HCT116 (cell line): ENCODE measurements around the gene CDCA4. TPM values are rescaled to one million over a fixed set of nuclear protein-coding genes. Genes with fewer than 3 reads are reported as not detected.

Experiments used
- ATAC-seq: fragments of 200-7000 bp; cut with Tn5 transposase; 2 replicates; pipeline ENCODE4 v1.9.1; 2020; ENCODE audit warnings: mild to moderate bottlenecking, moderate library complexity
- BruUV-seq: library from RNA; stranded (reverse); fragments of 400-500 nt; replicated peaks from 2 replicates; lab custom pipeline; 2021; lab: Mats Ljungman, UMichigan
- CTCF ChIA-PET: fragments of 300-600 bp; sonication (Branson Sonifier 250); formaldehyde crosslinking; loops from one replicate; lab custom pipeline; 2021; ENCODE audit warnings: antibody characterized with exemption; lab: Charles Lee
- POLR2A ChIA-PET: fragments of 300-600, 350-600 bp; sonication (Branson Sonifier 250); formaldehyde crosslinking; loops from one replicate; lab custom pipeline; 2021; ENCODE audit warnings: antibody characterized with exemption; lab: Charles Lee
- RAD21 ChIA-PET, 2 experiments: fragments of 300-600 bp; sonication (Branson Sonifier 250); formaldehyde crosslinking; loops; one replicate each; lab custom pipeline; 2023; ENCODE audit warnings: low total read pairs in 2 of 2; ENCODE audit not compliant: uncharacterized antibody in 2 of 2, unreplicated experiment in 2 of 2, low non-redundant PET in 1 of 2; lab: Charles Lee
- DNase-seq: peaks from one replicate; pipeline ENCODE4 v3.0.0-alpha.2; 2010; ENCODE audit warnings: low read depth, low spot score
- H2AFZ ChIP-seq: fragments of 200-600 bp; shearing (Covaris generic), sonication (generic); 2 replicates; pipeline ENCODE4 v1.6.1; 2017; ENCODE audit warnings: low read depth, mixed run types, mixed read lengths, antibody characterized with exemption, low read length; ENCODE audit not compliant: poor library complexity, severe bottlenecking
- H3K27ac ChIP-seq: 2 replicates; pipeline ENCODE4 v1.5.1; 2012; ENCODE audit warnings: low read depth, low read length
- H3K27me3 ChIP-seq: fragments of 200-600 bp; sonication (generic); 2 replicates; pipeline ENCODE4 v1.6.1; 2016; ENCODE audit warnings: mixed run types, low read length, mixed read lengths; ENCODE audit not compliant: insufficient read depth
- H3K36me3 ChIP-seq, 2 experiments: fragments of 200-500 bp in 1 of 2; fragments of 200-600 bp in 1 of 2; sonication (Bioruptor generic) in 1 of 2; sonication (generic) in 1 of 2; 2 replicates each; pipeline versions ENCODE4 v1.5.1 to v1.6.1; 2014 to 2016; ENCODE audit warnings: low read length in 2 of 2, inconsistent platforms in 1 of 2, mixed read lengths in 1 of 2, mixed run types in 1 of 2; ENCODE audit not compliant: insufficient read depth in 2 of 2, control insufficient read depth in 1 of 2
- H3K4me1 ChIP-seq, 2 experiments: fragments of 200-600 bp in 1 of 2; sonication (generic) in 1 of 2; 2 replicates each; pipeline versions ENCODE4 v1.5.1 to v1.6.1; 2012 to 2017; ENCODE audit warnings: low read length in 2 of 2, inconsistent platforms in 1 of 2, mild to moderate bottlenecking in 1 of 2, mixed read lengths in 1 of 2, mixed run types in 1 of 2, moderate library complexity in 1 of 2; ENCODE audit not compliant: insufficient read depth in 2 of 2, control insufficient read depth in 1 of 2
- H3K4me2 ChIP-seq: fragments of 200-600 bp; sonication (generic); 2 replicates; pipeline ENCODE4 v1.6.1; 2017; ENCODE audit warnings: mixed run types, low read length, mixed read lengths
- H3K4me3 ChIP-seq, 2 experiments: fragments of 200-600 bp in 1 of 2; sonication (generic) in 1 of 2; replicated peaks in 1 of 2; 2 replicates each; pipeline ENCODE4 v1.5.1; 2011 to 2016; ENCODE audit warnings: low read length in 2 of 2, control low read depth in 1 of 2, low read depth in 1 of 2, mild to moderate bottlenecking in 1 of 2, mixed read lengths in 1 of 2, mixed run types in 1 of 2
- H3K79me2 ChIP-seq: fragments of 200-600 bp; sonication (generic); 2 replicates; pipeline ENCODE4 v1.6.1; 2017; ENCODE audit warnings: mild to moderate bottlenecking, mixed run types, low read length, moderate library complexity, mixed read lengths; ENCODE audit not compliant: insufficient read depth
- H3K9ac ChIP-seq: fragments of 200-600 bp; sonication (generic); 2 replicates; pipeline ENCODE4 v1.6.1; 2016; ENCODE audit warnings: low read length, mixed read lengths
- H3K9me2 ChIP-seq: fragments of 200-600 bp; sonication (generic), shearing (Covaris generic); 2 replicates; pipeline ENCODE4 v1.6.1; 2017; ENCODE audit warnings: mixed run types, mild to moderate bottlenecking, moderate library complexity; ENCODE audit not compliant: insufficient read depth
- H3K9me3 ChIP-seq, 2 experiments: fragments of 200-500 bp in 1 of 2; fragments of 200-600 bp in 1 of 2; sonication (Bioruptor generic) in 1 of 2; sonication (generic) in 1 of 2; 2 replicates each; pipeline ENCODE4 v1.6.1; 2014 to 2017; ENCODE audit warnings: low read length in 2 of 2, mixed read lengths in 2 of 2, inconsistent platforms in 1 of 2, low read depth in 1 of 2, mild to moderate bottlenecking in 1 of 2, mixed run types in 1 of 2, moderate library complexity in 1 of 2; ENCODE audit not compliant: control insufficient read depth in 1 of 2, insufficient read depth in 1 of 2
- H4K20me1 ChIP-seq: fragments of 200-600 bp; sonication (generic), shearing (Covaris generic); 2 replicates; pipeline ENCODE4 v1.6.1; 2017; ENCODE audit warnings: mixed run types, mild to moderate bottlenecking, moderate library complexity; ENCODE audit not compliant: insufficient read depth
- CBX3 ChIP-seq: IDR thresholded peaks from 2 replicates; pipeline ENCODE4 v1.6.1; 2012; ENCODE audit warnings: low read depth
- EZH2 ChIP-seq: fragments of 200-600 bp; sonication (generic); IDR thresholded peaks from 2 replicates; pipeline ENCODE4 v1.6.1; 2017; ENCODE audit warnings: antibody characterized with exemption, mixed run types
- FOSL1 ChIP-seq: IDR thresholded peaks from 2 replicates; pipeline ENCODE4 v1.6.1; 2012; ENCODE audit warnings: low read depth
- SRF ChIP-seq: IDR thresholded peaks from 2 replicates; pipeline ENCODE4 v1.6.1; 2012; ENCODE audit warnings: low read depth
- TCF7L2 ChIP-seq: IDR thresholded peaks from 2 replicates; pipeline ENCODE4 v1.7.0; 2011; ENCODE audit warnings: borderline replicate concordance, inconsistent platforms; ENCODE audit not compliant: insufficient read depth, insufficient read length; ENCODE audit errors: extremely low read depth
- ZFX ChIP-seq: fragments of 450-650 bp; IDR thresholded peaks from 2 replicates; pipeline ENCODE4 v1.6.1; 2017
- ZNF274 ChIP-seq: fragments of 200-500 bp; sonication (Bioruptor generic); IDR thresholded peaks from 2 replicates; pipeline ENCODE4 v1.6.1; 2014; ENCODE audit warnings: mild to moderate bottlenecking, low read depth, low read length, inconsistent platforms
- intact Hi-C: fragments of 100-400 bp; cut with micrococcal nuclease; formaldehyde crosslinking; loops from 2 replicates; pipeline ENCODE4 v1.10.0; 2022
- total RNA-seq: library from RNA; stranded (reverse); gene quantifications from one replicate; pipeline ENCODE4 v1.2.1, GENCODE V29; 2021; ENCODE audit not compliant: unreplicated experiment
- TF ChIP-seq, protein P1 (sequence below), 3 experiments: fragments of 200-600 bp in 1 of 3; sonication (generic) in 1 of 3; IDR thresholded peaks in 2 of 3; conservative IDR thresholded peaks in 1 of 3; 2 replicates each; pipeline ENCODE4 v1.5.1; 2012 to 2017; ENCODE audit warnings: low read depth in 2 of 3, low read length in 2 of 3, antibody characterized with exemption in 1 of 3, borderline replicate concordance in 1 of 3, control low read depth in 1 of 3, mild to moderate bottlenecking in 1 of 3, mixed read lengths in 1 of 3, mixed run types in 1 of 3, moderate library complexity in 1 of 3; ENCODE audit not compliant: insufficient read depth in 1 of 3

CDCA4 gene
- total RNA-seq, 1 experiment from 2014 or later: 62.4 TPM

DNA sequence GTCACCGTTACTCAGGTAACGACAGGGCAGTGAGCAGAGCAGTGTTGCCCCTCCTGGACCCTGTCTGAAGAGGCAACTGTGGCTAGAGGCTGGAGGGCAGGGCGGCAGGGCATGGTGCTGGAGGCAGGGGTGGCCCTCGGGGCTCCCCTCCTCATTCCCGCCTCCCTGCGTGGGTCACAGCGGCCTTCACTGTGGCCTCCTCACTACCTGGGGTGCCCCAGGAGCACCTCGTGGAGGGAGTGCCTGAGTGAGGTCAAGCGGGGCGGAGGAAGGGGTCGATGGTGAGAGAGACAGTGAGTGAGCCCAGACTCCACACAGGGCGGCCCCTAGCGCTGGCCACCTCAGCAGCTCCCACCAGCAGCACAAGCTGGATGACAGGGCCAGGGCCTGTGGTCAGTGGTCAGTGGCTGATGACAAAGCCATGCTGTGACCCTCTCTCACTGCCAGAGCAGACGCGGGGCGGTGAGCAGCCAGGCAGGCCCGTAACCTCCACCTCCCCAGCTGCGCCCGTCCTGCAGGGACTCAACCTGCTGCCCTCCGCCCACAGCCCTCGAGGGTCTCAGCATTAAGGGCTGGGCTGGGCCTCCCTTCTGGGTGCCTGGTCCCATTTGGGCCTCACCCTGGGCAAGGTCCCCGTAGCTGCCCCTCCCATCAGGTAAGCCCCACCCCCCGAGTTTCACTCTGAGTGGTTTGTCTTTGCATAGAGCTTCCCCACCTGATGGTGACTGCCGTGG, 26.6 kb upstream of the CDCA4 start:
- Histone ChIP-seq H3K79me2 (no peaks in the 10 kb centered on the region), H3K9me2 (no peaks in the 10 kb centered on the region), H4K20me1 (no peaks in the 10 kb centered on the region), H3K4me3 (no peak overlapping the region), H3K27me3 (no peaks in the 10 kb centered on the region), H3K4me1 (peaks cover 10 to 20% of the 10 kb centered on the region in 2 experiments), H3K27ac (no peak overlapping the region; the same call in 1 of the 2 replicates), H3K36me3 (no peaks in the 10 kb centered on the region), H3K9me3 (no peaks in the 10 kb centered on the region), H3K4me2 (no peak overlapping the region), H3K9ac (no peak overlapping the region), H2AFZ (no peak overlapping the region)
- CTCF ChIA-PET: interaction anchor here (1.0 to 5.4 kb wide), 2 partner anchors 27 to 73 kb away, joined by 3 to 56 read pairs; partner anchors contain the start of gene CDCA4
- DNase-seq: no peak
- RAD21 ChIA-PET: no interaction called here
- no peak for ATAC-seq
- intact Hi-C loops: no loop called here
- BruUV-seq: no TSS peak
- TF ChIP-seq ZFX (no peak), EZH2 (no peak)
- POLR2A ChIA-PET: interaction anchor here (1.2 kb wide), 1 partner anchor 11 kb away, joined by 3 read pairs; no protein-coding TSS in a partner anchor

DNA sequence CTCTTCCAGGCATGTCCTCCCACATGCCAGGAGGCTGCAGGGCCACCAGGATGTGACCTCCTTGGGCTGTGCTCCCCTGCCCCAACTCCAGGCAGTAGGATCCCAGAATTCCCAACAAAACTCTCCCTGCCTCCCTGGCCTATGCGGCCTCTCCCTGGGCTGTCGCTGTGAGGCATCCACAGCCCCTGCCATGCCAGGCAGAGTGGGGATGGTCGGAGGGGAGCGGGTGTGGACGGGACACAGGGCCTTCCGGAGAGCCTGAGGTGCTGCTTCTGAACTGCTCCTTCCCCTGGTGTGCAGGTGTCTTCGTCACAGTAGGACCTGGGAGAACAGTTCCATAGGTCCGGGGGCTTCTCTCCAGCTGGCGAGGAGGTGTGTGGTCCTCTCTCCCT, 26.0 kb upstream of the CDCA4 start:
- no TSS peak for BruUV-seq
- Histone ChIP-seq H3K9ac (no peak overlapping the region), H3K4me2 (no peak overlapping the region), H3K9me2 (no peaks in the 10 kb centered on the region), H3K4me1 (peaks cover 10 to 22% of the 10 kb centered on the region in 2 experiments), H3K36me3 (no peaks in the 10 kb centered on the region), H2AFZ (no peak overlapping the region), H3K79me2 (no peaks in the 10 kb centered on the region), H3K9me3 (no peaks in the 10 kb centered on the region), H3K27me3 (no peaks in the 10 kb centered on the region), H3K4me3 (no peak overlapping the region), H4K20me1 (no peaks in the 10 kb centered on the region), H3K27ac (no peak overlapping the region)
- DNase-seq (no peak), ATAC-seq (no peak)
- ChIA-PET RAD21 (interaction anchor here in 1 of 2 experiments (1.5 kb wide), 1 partner anchor 73 kb away, joined by 6 read pairs; no protein-coding TSS in a partner anchor), POLR2A (interaction anchor here (1.2 kb wide), 1 partner anchor 10 kb away, joined by 3 read pairs; no protein-coding TSS in a partner anchor), CTCF (interaction anchor here (1.1 to 5.4 kb wide), 4 partner anchors 26 to 151 kb away, joined by 3 to 56 read pairs (median 8); partner anchors contain the start of gene CDCA4)
- TF ChIP-seq, protein P1, sequence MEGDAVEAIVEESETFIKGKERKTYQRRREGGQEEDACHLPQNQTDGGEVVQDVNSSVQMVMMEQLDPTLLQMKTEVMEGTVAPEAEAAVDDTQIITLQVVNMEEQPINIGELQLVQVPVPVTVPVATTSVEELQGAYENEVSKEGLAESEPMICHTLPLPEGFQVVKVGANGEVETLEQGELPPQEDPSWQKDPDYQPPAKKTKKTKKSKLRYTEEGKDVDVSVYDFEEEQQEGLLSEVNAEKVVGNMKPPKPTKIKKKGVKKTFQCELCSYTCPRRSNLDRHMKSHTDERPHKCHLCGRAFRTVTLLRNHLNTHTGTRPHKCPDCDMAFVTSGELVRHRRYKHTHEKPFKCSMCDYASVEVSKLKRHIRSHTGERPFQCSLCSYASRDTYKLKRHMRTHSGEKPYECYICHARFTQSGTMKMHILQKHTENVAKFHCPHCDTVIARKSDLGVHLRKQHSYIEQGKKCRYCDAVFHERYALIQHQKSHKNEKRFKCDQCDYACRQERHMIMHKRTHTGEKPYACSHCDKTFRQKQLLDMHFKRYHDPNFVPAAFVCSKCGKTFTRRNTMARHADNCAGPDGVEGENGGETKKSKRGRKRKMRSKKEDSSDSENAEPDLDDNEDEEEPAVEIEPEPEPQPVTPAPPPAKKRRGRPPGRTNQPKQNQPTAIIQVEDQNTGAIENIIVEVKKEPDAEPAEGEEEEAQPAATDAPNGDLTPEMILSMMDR (IDR thresholded peaks at IDR 0.05 in 2 of 3, conservative IDR thresholded peaks at IDR 0.05 in 1 of 3; ENCODE audit: borderline replicate concordance in 1 of 3, insufficient read depth in 1 of 3, low read depth in 2 of 3, low read length in 2 of 3): no peak
- no peak for TF ChIP-seq CBX3
- TF ChIP-seq ZNF274: no peak
- no peak for TF ChIP-seq FOSL1
- TF ChIP-seq EZH2: no peak
- TF ChIP-seq SRF: no peak
- no peak for TF ChIP-seq TCF7L2
- intact Hi-C loops: no loop called here
